Effector memory CD8-positive, alpha-beta T cell (primary cell): ENCODE results near the gene ELF4.

Experiments
- ATAC-seq: fragments of 150-1000 bp; cut with Tn5 transposase; replicated peaks from 2 replicates; pipeline ENCODE4 v1.10.0; 2021; ENCODE audit warnings: mild to moderate bottlenecking, moderate library complexity
- DNase-seq, 3 experiments: peaks; one replicate each; pipeline ENCODE4 v3.0.0; 2021
- H3K27ac Mint-ChIP-seq, 2 donors: one replicate each; pipeline ENCODE4 v1.8.0; 2022; ENCODE audit warnings: mild to moderate bottlenecking in 2 of 2, mixed read lengths in 2 of 2, moderate library complexity in 2 of 2
- H3K27me3 Mint-ChIP-seq, 2 donors: one replicate each; pipeline ENCODE4 v1.8.0; 2022; ENCODE audit warnings: mixed read lengths in 2 of 2
- H3K36me3 Mint-ChIP-seq: one replicate; pipeline ENCODE4 v1.8.0; 2022; ENCODE audit warnings: mild to moderate bottlenecking, moderate library complexity, mixed read lengths; ENCODE audit not compliant: insufficient read depth
- H3K4me1 Mint-ChIP-seq, 2 donors: one replicate each; pipeline ENCODE4 v1.8.0; 2022; ENCODE audit warnings: low read depth in 2 of 2, mixed read lengths in 2 of 2
- H3K4me3 Mint-ChIP-seq, 2 donors: one replicate each; pipeline ENCODE4 v1.8.0; 2022; ENCODE audit warnings: mild to moderate bottlenecking in 2 of 2, mixed read lengths in 2 of 2, moderate library complexity in 2 of 2
- H3K9me3 Mint-ChIP-seq, 2 donors: one replicate each; pipeline ENCODE4 v1.8.0; 2022; ENCODE audit warnings: mixed read lengths in 2 of 2

ELF4 gene

GRCh38 chrX:130032552-130032951, 77.7 kb downstream of the ELF4 start:
- H3K27ac Mint-ChIP-seq = no peak overlapping the region
- H3K4me3 Mint-ChIP-seq = no peak overlapping the region
- H3K9me3 Mint-ChIP-seq = no peaks in the 10 kb centered on the region
- no peak for DNase-seq
- no peak for ATAC-seq
- H3K4me1 Mint-ChIP-seq = no peaks in the 10 kb centered on the region
- no peaks in the 10 kb centered on the region for H3K27me3 Mint-ChIP-seq
- peaks cover 28% of the 10 kb centered on the region for H3K36me3 Mint-ChIP-seq

- Mint-ChIP-seq H3K9me3 (no peaks in the 10 kb centered on the region), H3K36me3 (peaks cover 24% of the 10 kb centered on the region), H3K4me1 (no peaks in the 10 kb centered on the region), H3K27ac (no peak overlapping the region), H3K27me3 (no peaks in the 10 kb centered on the region), H3K4me3 (no peak overlapping the region)
- DNase-seq = no peak
- ATAC-seq = no peak
Observed at GRCh38 chrX:130030826-130031225, 79.5 kb downstream of the ELF4 start.

- Mint-ChIP-seq H3K27ac (no peak overlapping the region), H3K9me3 (no peaks in the 10 kb centered on the region), H3K4me1 (peaks cover 6% of the 10 kb centered on the region in 2 donors), H3K4me3 (no peak overlapping the region), H3K27me3 (no peaks in the 10 kb centered on the region), H3K36me3 (peaks cover 28% of the 10 kb centered on the region)
- ATAC-seq = no peak
- peak; percentile 29 to 37 (median 35) for DNase-seq
Observed at GRCh38 chrX:130028196-130028595, 82.1 kb downstream of the ELF4 start.

- H3K36me3 Mint-ChIP-seq = peaks cover 27% of the 10 kb centered on the region
- no peaks in the 10 kb centered on the region for H3K9me3 Mint-ChIP-seq
- H3K27ac Mint-ChIP-seq = no peak overlapping the region
- DNase-seq (no peak), ATAC-seq (no peak)
- peaks cover 6% of the 10 kb centered on the region in 2 donors for H3K4me1 Mint-ChIP-seq
- H3K27me3 Mint-ChIP-seq = no peaks in the 10 kb centered on the region
- H3K4me3 Mint-ChIP-seq = no peak overlapping the region
Observed at GRCh38 chrX:130027569-130027968, 82.7 kb downstream of the ELF4 start.

GRCh38 chrX:130025256-130025655, 85.0 kb downstream of the ELF4 start:
- Mint-ChIP-seq H3K4me1 (peaks cover 6% of the 10 kb centered on the region in 2 donors), H3K27me3 (no peaks in the 10 kb centered on the region), H3K9me3 (no peaks in the 10 kb centered on the region), H3K4me3 (no peak overlapping the region), H3K27ac (no peak overlapping the region), H3K36me3 (peaks cover 27% of the 10 kb centered on the region)
- DNase-seq (no peak), ATAC-seq (no peak)

GRCh38 chrX:130024127-130024526, 86.2 kb downstream of the ELF4 start:
- Mint-ChIP-seq H3K27ac (peak overlapping the region; percentile 42 to 57), H3K4me3 (peak overlapping the region; percentile 38 to 59), H3K4me1 (peaks cover 6% of the 10 kb centered on the region in 2 donors), H3K36me3 (peaks cover 27% of the 10 kb centered on the region), H3K9me3 (no peaks in the 10 kb centered on the region), H3K27me3 (no peaks in the 10 kb centered on the region)
- ATAC-seq (peak; percentile 100), DNase-seq (peak; percentile 77 to 80 (median 78))

- Mint-ChIP-seq H3K27ac (peak overlapping the region in 1 of 2 donors; percentile 51), H3K4me1 (peaks cover 6% of the 10 kb centered on the region in 2 donors), H3K27me3 (no peaks in the 10 kb centered on the region), H3K36me3 (peaks cover 24% of the 10 kb centered on the region), H3K9me3 (no peaks in the 10 kb centered on the region), H3K4me3 (no peak overlapping the region)
- DNase-seq (no peak), ATAC-seq (no peak)
Observed at GRCh38 chrX:130020661-130021324, 89.5 kb downstream of the ELF4 start.

GRCh38 chrX:130018143-130018542, 92.2 kb downstream of the ELF4 start:
- DNase-seq = no peak
- peak overlapping the region in 1 of 2 donors; percentile 32 for H3K27ac Mint-ChIP-seq
- H3K4me1 Mint-ChIP-seq = no peaks in the 10 kb centered on the region
- peaks cover 19% of the 10 kb centered on the region for H3K36me3 Mint-ChIP-seq
- ATAC-seq = no peak
- no peaks in the 10 kb centered on the region for H3K27me3 Mint-ChIP-seq
- H3K4me3 Mint-ChIP-seq = no peak overlapping the region
- H3K9me3 Mint-ChIP-seq = no peaks in the 10 kb centered on the region

GRCh38 chrX:130015181-130015580, 95.1 kb downstream of the ELF4 start:
- DNase-seq (no peak), ATAC-seq (no peak)
- H3K36me3 Mint-ChIP-seq = peaks cover 13% of the 10 kb centered on the region
- no peak overlapping the region for H3K4me3 Mint-ChIP-seq
- H3K4me1 Mint-ChIP-seq = no peaks in the 10 kb centered on the region
- no peaks in the 10 kb centered on the region for H3K9me3 Mint-ChIP-seq
- no peaks in the 10 kb centered on the region for H3K27me3 Mint-ChIP-seq
- peak overlapping the region in 1 of 2 donors; percentile 46 for H3K27ac Mint-ChIP-seq
